NB4 (cell line): ENCODE data around the gene STX19.
A peak's percentile ranks its signal among the peaks of the same experiment; 100 is the strongest.

Source experiments
- MYC ChIP-seq: IDR thresholded peaks from 2 replicates; pipeline ENCODE4 v1.6.1; 2011; ENCODE audit warnings: low read depth, low read length
- POLR2A ChIP-seq: IDR thresholded peaks from 2 replicates; pipeline ENCODE4 v1.6.1; 2011; ENCODE audit warnings: mild to moderate bottlenecking; ENCODE audit not compliant: insufficient read length; ENCODE audit errors: extremely low read depth
- TF ChIP-seq, protein P1 (sequence below): IDR thresholded peaks from one replicate; pipeline ENCODE4 v1.5.1; 2012; ENCODE audit warnings: low read depth, low read length
- TF ChIP-seq, protein P2 (sequence below): IDR thresholded peaks from 2 replicates; pipeline ENCODE4 v1.6.1; 2011; ENCODE audit warnings: low read depth, low read length

DNA sequence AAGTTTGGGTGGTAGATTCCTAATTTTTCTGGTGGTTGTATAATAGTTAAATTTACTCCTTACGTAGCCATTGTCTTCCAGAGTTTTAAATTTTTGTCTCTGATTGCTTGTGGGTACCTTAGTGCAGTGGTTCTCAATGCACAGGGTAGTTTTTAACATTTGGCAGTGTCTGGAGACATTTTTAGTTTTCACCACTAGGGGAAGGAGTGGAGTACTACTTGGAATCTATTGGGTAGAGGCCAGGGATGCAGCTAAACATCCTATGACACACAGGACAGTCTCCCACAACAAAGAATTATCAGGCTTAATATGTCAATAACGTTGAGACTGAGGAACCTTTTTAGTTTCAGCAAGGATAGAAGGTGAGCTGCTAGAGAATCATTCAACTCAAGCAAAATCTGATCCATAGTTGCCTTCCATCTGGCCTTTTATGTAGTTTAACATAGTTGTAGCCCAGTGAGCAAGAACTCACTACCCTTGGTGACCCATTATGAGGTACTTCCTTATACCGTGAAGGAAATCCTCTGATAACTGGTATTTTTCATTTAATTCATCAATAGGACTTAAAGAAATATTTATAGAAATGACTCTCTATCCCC is 8.6 kb upstream of the STX19 start:
- TF ChIP-seq, protein P1, sequence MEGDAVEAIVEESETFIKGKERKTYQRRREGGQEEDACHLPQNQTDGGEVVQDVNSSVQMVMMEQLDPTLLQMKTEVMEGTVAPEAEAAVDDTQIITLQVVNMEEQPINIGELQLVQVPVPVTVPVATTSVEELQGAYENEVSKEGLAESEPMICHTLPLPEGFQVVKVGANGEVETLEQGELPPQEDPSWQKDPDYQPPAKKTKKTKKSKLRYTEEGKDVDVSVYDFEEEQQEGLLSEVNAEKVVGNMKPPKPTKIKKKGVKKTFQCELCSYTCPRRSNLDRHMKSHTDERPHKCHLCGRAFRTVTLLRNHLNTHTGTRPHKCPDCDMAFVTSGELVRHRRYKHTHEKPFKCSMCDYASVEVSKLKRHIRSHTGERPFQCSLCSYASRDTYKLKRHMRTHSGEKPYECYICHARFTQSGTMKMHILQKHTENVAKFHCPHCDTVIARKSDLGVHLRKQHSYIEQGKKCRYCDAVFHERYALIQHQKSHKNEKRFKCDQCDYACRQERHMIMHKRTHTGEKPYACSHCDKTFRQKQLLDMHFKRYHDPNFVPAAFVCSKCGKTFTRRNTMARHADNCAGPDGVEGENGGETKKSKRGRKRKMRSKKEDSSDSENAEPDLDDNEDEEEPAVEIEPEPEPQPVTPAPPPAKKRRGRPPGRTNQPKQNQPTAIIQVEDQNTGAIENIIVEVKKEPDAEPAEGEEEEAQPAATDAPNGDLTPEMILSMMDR, result peak; percentile 51
- TF ChIP-seq POLR2A (no peak), MYC (no peak)
- TF ChIP-seq, protein P2, sequence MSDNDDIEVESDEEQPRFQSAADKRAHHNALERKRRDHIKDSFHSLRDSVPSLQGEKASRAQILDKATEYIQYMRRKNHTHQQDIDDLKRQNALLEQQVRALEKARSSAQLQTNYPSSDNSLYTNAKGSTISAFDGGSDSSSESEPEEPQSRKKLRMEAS, result no peak
